Measurements from ENCODE around the gene SMTNL2. TPM values are rescaled to one million over a fixed set of nuclear protein-coding genes. Genes with fewer than 3 reads are reported as not detected.
"Not testable (repeated sequence)": the region's sequence is repeated elsewhere in the genome, so short reads cannot be mapped to it uniquely, and the experiment has no call there.

The SMTNL2 gene
- total RNA-seq, 1 donor from 2014 or later, result 0.46 TPM

DNA sequence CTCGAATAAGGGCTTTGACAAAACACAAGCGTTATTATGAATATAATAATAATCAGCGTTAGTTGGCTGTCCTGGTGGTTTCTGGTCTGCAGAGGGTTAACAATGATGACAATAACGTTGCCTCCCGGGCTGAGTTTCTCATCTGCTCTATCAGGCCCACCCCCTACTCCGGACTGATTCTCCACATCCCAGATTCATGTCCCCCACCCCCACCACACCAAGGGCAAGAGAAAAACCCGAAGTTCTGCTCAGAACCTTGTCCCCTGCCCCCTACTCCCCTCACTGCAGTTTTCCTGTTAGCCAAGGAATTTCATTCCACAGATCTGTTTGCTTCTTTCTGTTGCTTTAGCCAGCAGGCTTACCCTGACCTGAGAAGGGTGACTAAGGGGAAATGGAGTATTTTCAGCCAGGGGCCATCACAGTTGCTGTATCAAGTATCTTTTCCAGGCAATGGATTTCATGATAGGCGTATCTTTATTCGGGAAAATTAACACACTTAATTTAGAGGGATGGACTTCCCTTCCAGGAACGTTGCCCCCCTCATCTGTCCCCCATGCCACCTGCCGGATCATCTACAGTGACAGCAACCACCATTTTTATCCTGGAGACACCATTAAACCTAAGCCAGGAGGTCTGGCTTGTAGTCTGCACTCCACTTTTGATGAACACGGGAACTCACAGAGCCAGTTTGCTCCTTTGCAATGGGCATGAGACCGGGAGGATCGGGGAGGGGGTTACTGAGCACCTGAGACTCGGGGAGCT, 33.4 kb downstream of the SMTNL2 start:
- Histone ChIP-seq H3K27me3 (ENCODE audit: control insufficient read depth, insufficient read depth, low read length) (peaks cover 20% of the 10 kb centered on the region), H3K4me3 (ENCODE audit: low read depth, low read length) (no peak overlapping the region), H3K36me3 (ENCODE audit: control insufficient read depth, insufficient read depth, low read length) (no peaks in the 10 kb centered on the region)
- DNase-seq (ENCODE audit: low read depth), result no peak
- no peak for TF ChIP-seq CTCF (IDR thresholded peaks at IDR 0.05; ENCODE audit: insufficient read depth, low read length, poor library complexity, severe bottlenecking)

DNA sequence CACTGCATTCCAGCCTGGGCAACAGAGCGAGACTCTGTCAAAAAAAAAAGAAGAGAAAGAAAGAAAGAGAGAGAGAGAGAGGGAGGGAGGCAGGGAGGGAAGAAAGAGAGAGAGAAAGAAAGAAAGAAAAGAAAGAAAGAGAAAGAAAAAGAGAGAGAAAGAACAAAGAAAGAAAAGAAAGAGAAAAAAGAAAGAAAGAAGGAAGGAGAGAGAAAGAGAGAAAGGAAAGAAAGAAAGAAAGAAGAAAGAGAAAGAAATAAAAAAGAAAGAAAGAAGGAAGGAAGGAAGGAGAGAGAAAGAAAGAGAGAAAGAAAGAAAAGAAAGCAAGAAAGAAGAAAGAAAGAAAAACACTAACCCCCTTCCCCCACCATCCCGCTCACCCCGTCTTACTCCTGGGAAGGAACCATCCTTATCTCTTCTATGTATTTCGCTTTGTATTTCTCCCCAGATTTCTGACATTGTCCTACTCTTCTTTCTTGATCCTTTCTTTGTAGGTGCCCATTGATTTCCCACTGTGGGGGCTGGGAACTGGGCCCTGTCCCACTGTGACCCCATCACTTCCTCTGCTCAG, 36.3 kb downstream of the SMTNL2 start:
- no peak for TF ChIP-seq CTCF (IDR thresholded peaks at IDR 0.05; ENCODE audit: insufficient read depth, low read length, poor library complexity, severe bottlenecking)

DNA sequence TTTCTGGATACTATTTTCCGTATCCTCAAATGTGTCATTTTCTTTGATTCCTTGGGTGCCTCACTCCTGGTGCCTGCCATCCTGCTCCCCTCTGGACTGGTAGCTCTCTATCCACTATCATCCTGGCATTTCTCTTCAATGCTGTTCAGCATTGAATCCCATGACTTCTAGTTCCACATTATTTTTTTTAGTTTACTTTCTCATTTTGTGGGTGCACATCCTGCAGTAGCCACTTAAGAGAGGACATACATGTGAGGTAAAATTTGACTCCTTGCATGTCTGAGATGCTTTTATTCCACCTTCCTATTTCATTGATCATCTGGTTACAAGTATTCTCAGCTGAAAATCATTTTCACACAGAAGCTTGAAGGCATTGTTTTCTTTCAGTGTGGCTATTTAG, 38.0 kb downstream of the SMTNL2 start:
- no peak overlapping the region for H3K4me3 ChIP-seq (ENCODE audit: low read depth, low read length)
- DNase-seq (ENCODE audit: low read depth), result no peak
- H3K27me3 ChIP-seq (ENCODE audit: control insufficient read depth, insufficient read depth, low read length), result peaks cover 16% of the 10 kb centered on the region
- no peaks in the 10 kb centered on the region for H3K36me3 ChIP-seq (ENCODE audit: control insufficient read depth, insufficient read depth, low read length)
- no peak for TF ChIP-seq CTCF (IDR thresholded peaks at IDR 0.05; ENCODE audit: insufficient read depth, low read length, poor library complexity, severe bottlenecking)

More for the DNA sequence above, 36.3 kb downstream of the SMTNL2 start:
- no peak for DNase-seq (ENCODE audit: low read depth)
- Histone ChIP-seq H3K36me3 (ENCODE audit: control insufficient read depth, insufficient read depth, low read length) (no peaks in the 10 kb centered on the region), H3K27me3 (ENCODE audit: control insufficient read depth, insufficient read depth, low read length) (peaks cover 23% of the 10 kb centered on the region), H3K4me3 (ENCODE audit: low read depth, low read length) (no peak overlapping the region)

DNA sequence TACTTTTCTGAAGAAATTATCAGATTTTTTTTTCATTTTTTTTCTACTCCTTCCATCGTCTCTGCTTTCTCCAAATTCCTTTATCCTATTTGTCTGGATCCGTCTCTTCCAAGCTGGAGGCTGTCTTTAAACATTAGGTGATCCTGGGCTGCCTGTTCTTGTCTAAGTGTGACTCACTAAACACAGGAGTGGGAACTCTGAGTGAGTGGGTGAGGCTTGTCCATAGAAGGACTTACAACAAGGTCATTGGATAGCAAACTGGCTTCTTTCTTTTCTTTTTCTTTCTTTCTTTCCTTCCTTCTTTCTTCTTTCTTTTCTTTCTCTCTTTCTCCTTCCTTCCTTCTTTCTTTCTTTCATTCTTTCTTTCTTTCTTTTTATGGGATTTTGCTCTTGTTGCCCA, 38.9 kb downstream of the SMTNL2 start:
- no peak for DNase-seq (ENCODE audit: low read depth)
- H3K27me3 ChIP-seq (ENCODE audit: control insufficient read depth, insufficient read depth, low read length), result peaks cover 8% of the 10 kb centered on the region
- H3K36me3 ChIP-seq (ENCODE audit: control insufficient read depth, insufficient read depth, low read length), result no peaks in the 10 kb centered on the region
- H3K4me3 ChIP-seq (ENCODE audit: low read depth, low read length), result no peak overlapping the region
- TF ChIP-seq CTCF (IDR thresholded peaks at IDR 0.05; ENCODE audit: insufficient read depth, low read length, poor library complexity, severe bottlenecking), result no peak

- DNase-seq (ENCODE audit: low read depth); H3K4me3 ChIP-seq (ENCODE audit: low read depth, low read length); H3K36me3 ChIP-seq (ENCODE audit: control insufficient read depth, insufficient read depth, low read length); H3K27me3 ChIP-seq (ENCODE audit: control insufficient read depth, insufficient read depth, low read length): not testable (repeated sequence)
Observed at GRCh38 chr17:4624451-4624911, 40.2 kb downstream of the SMTNL2 start.

- no peak for TF ChIP-seq CTCF (IDR thresholded peaks at IDR 0.05; ENCODE audit: insufficient read depth, low read length, poor library complexity, severe bottlenecking)
- H3K27me3 ChIP-seq (ENCODE audit: control insufficient read depth, insufficient read depth, low read length), result peaks cover 8% of the 10 kb centered on the region
- H3K4me3 ChIP-seq (ENCODE audit: low read depth, low read length), result no peak overlapping the region
- no peak for DNase-seq (ENCODE audit: low read depth)
- H3K36me3 ChIP-seq (ENCODE audit: control insufficient read depth, insufficient read depth, low read length), result no peaks in the 10 kb centered on the region
Observed at GRCh38 chr17:4625181-4625617, 40.9 kb downstream of the SMTNL2 start.

Data from kidney epithelial cell (primary cell).